Activated T-cell treated with anti-CD3 and anti-CD28 coated beads, Interleukin-2, amount 50 U/mL, for 24 hours (primary cell): ENCODE results near the gene PSG1.
"Not testable (repeated sequence)": the region's sequence is repeated elsewhere in the genome, so short reads cannot be mapped to it uniquely, and the experiment has no call there.

Experiments used
- DNase-seq: peaks from one replicate; pipeline ENCODE4 v3.0.0-alpha.2; 2020
- H3K27ac Mint-ChIP-seq: 2 replicates; pipeline ENCODE4 v1.8.0; 2020; ENCODE audit warnings: mild to moderate bottlenecking, mixed read lengths
- H3K27me3 Mint-ChIP-seq: 2 replicates; pipeline ENCODE4 v1.8.0; 2020; ENCODE audit warnings: mixed read lengths
- H3K36me3 Mint-ChIP-seq: 2 replicates; pipeline ENCODE4 v1.8.0; 2020; ENCODE audit warnings: low read depth, mixed read lengths
- H3K4me1 Mint-ChIP-seq: 2 replicates; pipeline ENCODE4 v1.8.0; 2020; ENCODE audit warnings: low read depth, mixed read lengths
- H3K4me3 Mint-ChIP-seq: 2 replicates; pipeline ENCODE4 v1.8.0; 2020; ENCODE audit warnings: mild to moderate bottlenecking, moderate library complexity, mixed read lengths
- H3K9me3 Mint-ChIP-seq: 2 replicates; pipeline ENCODE4 v1.8.0; 2020; ENCODE audit warnings: mixed read lengths

PSG1 gene

DNA sequence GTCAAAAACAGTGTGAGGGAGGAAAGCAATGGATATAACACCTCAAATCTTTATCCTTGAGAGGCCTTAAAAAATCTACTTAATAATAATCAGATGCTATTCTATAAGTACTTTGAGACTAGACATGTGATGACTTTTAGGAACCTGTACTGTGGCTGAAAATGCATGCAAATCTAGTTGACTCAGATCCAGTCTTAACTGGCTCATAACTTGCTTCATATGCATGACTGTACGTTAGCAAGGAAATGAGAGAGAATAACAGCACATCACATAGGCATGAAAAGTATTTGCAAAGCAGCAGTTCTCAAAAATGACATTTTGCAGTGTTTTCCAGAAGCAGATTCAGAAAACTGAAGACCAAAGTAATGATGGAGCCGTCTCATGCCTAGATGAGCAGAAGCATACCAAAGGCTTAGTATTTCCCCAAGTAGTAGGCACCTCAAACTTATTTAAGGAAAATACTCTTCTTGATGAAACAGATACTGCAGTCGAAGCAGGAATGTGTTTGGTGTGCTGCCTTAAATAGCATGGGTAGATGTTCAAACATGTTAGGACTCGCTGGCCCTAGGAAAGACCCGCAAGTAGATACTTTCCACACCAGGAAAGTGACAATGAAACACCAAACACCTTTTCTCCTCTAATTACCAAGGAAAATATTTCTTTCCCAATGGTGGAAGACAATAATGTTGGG, 59.4 kb downstream of the PSG1 start:
- peaks cover 28% of the 10 kb centered on the region for H3K27me3 Mint-ChIP-seq
- H3K9me3 Mint-ChIP-seq, H3K4me1 Mint-ChIP-seq, H3K36me3 Mint-ChIP-seq, H3K4me3 Mint-ChIP-seq, H3K27ac Mint-ChIP-seq, DNase-seq: not testable (repeated sequence)

- Mint-ChIP-seq H3K27me3 (peaks cover 28% of the 10 kb centered on the region), H3K4me3 (no peak overlapping the region), H3K9me3 (no peaks in the 10 kb centered on the region), H3K4me1 (no peaks in the 10 kb centered on the region), H3K36me3 (no peaks in the 10 kb centered on the region), H3K27ac (no peak overlapping the region)
- DNase-seq = no peak
Observed at GRCh38 chr19:42816894-42817293, 62.6 kb downstream of the PSG1 start.
